IMR-90 (cell line): Measurements from ENCODE around the gene SGMS1. TPM values are rescaled to one million over a fixed set of nuclear protein-coding genes. Genes with fewer than 3 reads are reported as not detected.

ENCODE experiments used
- ATAC-seq: fragments of 200-7000 bp; cut with Tn5 transposase; 2 replicates; pipeline ENCODE4 v1.9.1; 2020; ENCODE audit warnings: low read depth, mild to moderate bottlenecking, moderate library complexity
- BruUV-seq: library from RNA; stranded (reverse); fragments of 400-500 nt; replicated peaks from 2 replicates; lab custom pipeline; 2021; lab: Mats Ljungman, UMichigan
- CTCF ChIA-PET: fragments of 300-600 bp; formaldehyde crosslinking; extraction: SDS; loops from one replicate; lab custom pipeline; 2021; ENCODE audit warnings: antibody characterized with exemption; lab: Yijun Ruan, JAX
- POLR2A ChIA-PET: fragments of 300-600 bp; sonication (Branson Sonifier 250); formaldehyde crosslinking; loops from one replicate; lab custom pipeline; 2022; ENCODE audit warnings: antibody characterized with exemption; ENCODE audit not compliant: unreplicated experiment; lab: Charles Lee
- DNase-seq: peaks from one replicate; pipeline ENCODE4 v3.0.0; 2013
- H2AFZ ChIP-seq: replicated peaks from 2 replicates; pipeline ENCODE3; 2013; ENCODE audit warnings: low read length, mild to moderate bottlenecking; ENCODE audit not compliant: poor library complexity
- H2AK5ac ChIP-seq: 2 replicates; pipeline ENCODE4 v1.6.1; 2013; ENCODE audit warnings: low read depth, low read length, inconsistent platforms
- H2AK9ac ChIP-seq: replicated peaks from 2 replicates; pipeline ENCODE3; 2013; ENCODE audit warnings: mild to moderate bottlenecking, low read depth, low read length, moderate library complexity; ENCODE audit not compliant: poor library complexity
- H2BK120ac ChIP-seq: 2 replicates; pipeline ENCODE4 v1.6.1; 2013; ENCODE audit warnings: low read depth, low read length, inconsistent platforms
- H2BK15ac ChIP-seq: 3 replicates; pipeline ENCODE4 v1.6.1; 2013; ENCODE audit warnings: low read depth, low read length, inconsistent platforms
- H2BK20ac ChIP-seq: 2 replicates; pipeline ENCODE4 v1.6.1; 2013; ENCODE audit warnings: low read depth, mild to moderate bottlenecking, inconsistent platforms, low read length, moderate library complexity
- H2BK5ac ChIP-seq: 2 replicates; pipeline ENCODE4 v1.6.1; 2013; ENCODE audit warnings: mild to moderate bottlenecking, low read depth, low read length, inconsistent platforms; ENCODE audit not compliant: poor library complexity, severe bottlenecking
- H3K14ac ChIP-seq: replicated peaks from 2 replicates; pipeline ENCODE4 v1.6.1; 2013; ENCODE audit warnings: low read depth, low read length, inconsistent platforms
- H3K18ac ChIP-seq: 2 replicates; pipeline ENCODE4 v1.6.1; 2013; ENCODE audit warnings: low read depth, low read length, control low read depth
- H3K23ac ChIP-seq: 2 replicates; pipeline ENCODE4 v1.6.1; 2013; ENCODE audit warnings: low read depth, low read length, inconsistent platforms
- H3K27ac ChIP-seq: 2 replicates; pipeline ENCODE4 v1.5.1; 2013; ENCODE audit warnings: mild to moderate bottlenecking, control low read depth, low read length; ENCODE audit not compliant: insufficient read depth
- H3K27me3 ChIP-seq: 2 replicates; pipeline ENCODE4 v1.6.1; 2013; ENCODE audit warnings: low read length; ENCODE audit not compliant: control insufficient read depth, insufficient read depth
- H3K36me3 ChIP-seq: 2 replicates; pipeline ENCODE4 v1.6.1; 2013; ENCODE audit warnings: low read length, mixed read lengths; ENCODE audit not compliant: control insufficient read depth, insufficient read depth
- H3K4ac ChIP-seq: 2 replicates; pipeline ENCODE4 v1.6.1; 2013; ENCODE audit warnings: low read depth, low read length, inconsistent platforms
- H3K4me1 ChIP-seq: 2 replicates; pipeline ENCODE4 v1.6.1; 2013; ENCODE audit warnings: low read length, mixed read lengths; ENCODE audit not compliant: control insufficient read depth, insufficient read depth
- H3K4me2 ChIP-seq: 2 replicates; pipeline ENCODE4 v1.6.1; 2013; ENCODE audit warnings: low read depth, mild to moderate bottlenecking, control low read depth, low read length, moderate library complexity
- H3K4me3 ChIP-seq: 2 replicates; pipeline ENCODE4 v1.5.1; 2013; ENCODE audit warnings: low read depth, mild to moderate bottlenecking, control low read depth, low read length, moderate library complexity; ENCODE audit not compliant: insufficient read depth
- H3K56ac ChIP-seq: 2 replicates; pipeline ENCODE4 v1.6.1; 2013; ENCODE audit warnings: low read length, inconsistent platforms; ENCODE audit not compliant: insufficient read depth; ENCODE audit errors: extremely low read depth
- H3K79me1 ChIP-seq, 2 experiments: 2 replicates each; pipeline ENCODE4 v1.6.1; 2013; ENCODE audit warnings: low read length in 2 of 2, inconsistent platforms in 1 of 2, low read depth in 1 of 2
- H3K9ac ChIP-seq: 2 replicates; pipeline ENCODE4 v1.6.1; 2013; ENCODE audit warnings: low read depth, low read length, control low read depth
- H3K9me1 ChIP-seq: 2 replicates; pipeline ENCODE4 v1.6.1; 2013; ENCODE audit warnings: low read length, inconsistent platforms; ENCODE audit not compliant: insufficient read depth
- H3K9me3 ChIP-seq: 2 replicates; pipeline ENCODE4 v1.6.1; 2013; ENCODE audit warnings: low read length; ENCODE audit not compliant: control insufficient read depth, insufficient read depth
- H4K20me1 ChIP-seq: 2 replicates; pipeline ENCODE4 v1.6.1; 2013; ENCODE audit warnings: low read length, inconsistent platforms; ENCODE audit not compliant: insufficient read depth
- H4K5ac ChIP-seq: 2 replicates; pipeline ENCODE4 v1.6.1; 2013; ENCODE audit warnings: mild to moderate bottlenecking, low read depth, low read length, control low read depth
- H4K8ac ChIP-seq, 2 experiments: 2 replicates each; pipeline ENCODE4 v1.6.1; 2013; ENCODE audit warnings: low read depth in 2 of 2, low read length in 2 of 2, control low read depth in 1 of 2, inconsistent platforms in 1 of 2
- H4K91ac ChIP-seq: 2 replicates; pipeline ENCODE4 v1.6.1; 2013; ENCODE audit warnings: low read depth, low read length, inconsistent platforms; ENCODE audit not compliant: insufficient read depth
- RAD21 ChIP-seq: IDR thresholded peaks from 2 replicates; pipeline ENCODE4 v1.6.1; 2012; ENCODE audit warnings: low read length, improper control_type of control experiment
- WGBS, 2 experiments: methylation state at CpG; one replicate each; pipeline versions ENCODE4 v1.1.5 to v1.1.7; 2013; ENCODE audit warnings: missing lambda C conversion rate in 2 of 2; ENCODE audit not compliant: insufficient read length in 1 of 2; ENCODE audit errors: extremely low coverage in 2 of 2; 5-methylcytosine and 5-hydroxymethylcytosine counted together
- dilution Hi-C: fragments of 300-500 bp; cut with HindIII; formaldehyde crosslinking; loops from one replicate; pipeline ENCODE4 v1.14.3; 2018; ENCODE audit warnings: low sequenced_read_pairs; ENCODE audit not compliant: unreplicated experiment
- in situ Hi-C: fragments of 300-500 bp; cut with MboI; formaldehyde crosslinking; loops from 3 replicates; pipeline ENCODE4 v1.14.3; 2019; ENCODE audit warnings: low sequenced_read_pairs, inconsistent platforms, mixed read lengths
- intact Hi-C: fragments of 100-400 bp; cut with micrococcal nuclease; formaldehyde crosslinking; loops from 2 replicates; pipeline ENCODE4 v1.10.0; 2022
- polyA plus RNA-seq, 3 experiments: library from polyadenylated mRNA; depleted of rRNA; stranded (reverse); fragments of >200 nt; gene quantifications; 2 replicates each; pipeline ENCODE4 v1.2.3, GENCODE V29; 2012; ENCODE audit warnings: low replicate concordance in 1 of 3
- total RNA-seq: library from RNA; depleted of rRNA; stranded (reverse); fragments of >200 nt; gene quantifications from 2 replicates; pipeline ENCODE4 v1.2.3, GENCODE V29; 2012

SGMS1 gene
- total and polyA plus RNA-seq, 2 of the 4 experiments (the other 2 are of a cell fraction) = 9.8 to 30.8 TPM

GRCh38 chr10:50456719-50457118, 167.0 kb downstream of the SGMS1 start:
- Histone ChIP-seq H3K9ac (no peak overlapping the region), H2BK120ac (no peak overlapping the region), H2BK15ac (no peak overlapping the region), H2BK5ac (no peak overlapping the region), H3K27ac (no peak overlapping the region), H2AK9ac (no peak overlapping the region), H3K4me2 (no peak overlapping the region), H3K27me3 (no peaks in the 10 kb centered on the region), H3K4ac (no peak overlapping the region), H3K4me3 (no peak overlapping the region), H3K18ac (no peak overlapping the region), H2BK20ac (no peak overlapping the region), H4K5ac (no peak overlapping the region), H4K91ac (no peak overlapping the region), H2AK5ac (no peak overlapping the region), H3K4me1 (peaks cover 2% of the 10 kb centered on the region), H3K23ac (no peak overlapping the region), H3K14ac (no peak overlapping the region), H3K36me3 (no peaks in the 10 kb centered on the region), H3K9me1 (0 out of 2 replicates have a peak, but pooled peaks cover 3% of the 10 kb centered on the region), H3K79me1 (no peaks in the 10 kb centered on the region; a peak in 1 of 4 replicates), H4K20me1 (no peaks in the 10 kb centered on the region), H3K9me3 (no peaks in the 10 kb centered on the region), H3K56ac (no peak overlapping the region), H2AFZ (no peak overlapping the region), H4K8ac (no peak overlapping the region)
- intact Hi-C loops = no loop called here
- ChIA-PET CTCF (no interaction called here), POLR2A (no interaction called here)
- ATAC-seq (no peak), DNase-seq (no peak)
- no peak for TF ChIP-seq RAD21
- in situ Hi-C loops = no loop called here
- dilution Hi-C loops = no loop called here
- BruUV-seq = no TSS peak
- WGBS, 2 experiments = no CpG with 5 or more reads among the region's 2 CpGs
